A549 (cell line): ENCODE measurements around the gene NUP62. TPM values are rescaled to one million over a fixed set of nuclear protein-coding genes. Genes with fewer than 3 reads are reported as not detected.
A peak's percentile ranks its signal among the peaks of the same experiment; 100 is the strongest.

Experiments
- ATAC-seq, 2 experiments: fragments of 200-7000 bp in 1 of 2; fragments of >200 bp in 1 of 2; cut with Nextera tagmentation in 1 of 2; cut with Tn5 transposase in 1 of 2; 3 replicates each; pipeline versions ENCODE4 v1.8.0 to v1.9.1; 2018 to 2020; ENCODE audit warnings: mild to moderate bottlenecking in 1 of 2, moderate library complexity in 1 of 2
- CTCF ChIA-PET: fragments of 300-600 bp; sonication (Branson Sonifier 250); formaldehyde crosslinking; extraction: SDS; loops from one replicate; lab custom pipeline; 2021; ENCODE audit warnings: antibody characterized with exemption, inconsistent platforms; lab: Yijun Ruan, JAX
- POLR2A ChIA-PET: fragments of 350-600 bp; formaldehyde crosslinking; extraction: SDS; loops from one replicate; lab custom pipeline; 2021; ENCODE audit warnings: antibody characterized with exemption, inconsistent platforms; lab: Yijun Ruan, JAX
- DNase-seq, 2 experiments: peaks; one replicate each; pipeline versions ENCODE4 v3.0.0 to v3.0.0-alpha.2; 2011 to 2016; ENCODE audit warnings: low read depth in 1 of 2, low spot score in 1 of 2
- FAIRE-seq: peaks from 2 replicates; lab custom pipeline; 2011; peaks lifted over from hg19 to GRCh38; lab: Jason Lieb, UNC
- H3K27ac ChIP-seq, 2 experiments: fragments of >200 bp; sonication (Bioruptor Twin); formaldehyde crosslinking; 3 replicates each; pipeline ENCODE4 v1.5.1; 2016 to 2017
- H3K4me1 ChIP-seq: fragments of >200 bp; sonication (Bioruptor Twin); formaldehyde crosslinking; 3 replicates; pipeline ENCODE4 v1.6.1; 2016
- H3K4me2 ChIP-seq: fragments of >200 bp; sonication (Bioruptor Twin); formaldehyde crosslinking; 3 replicates; pipeline ENCODE4 v1.6.1; 2016
- H3K4me3 ChIP-seq: fragments of >200 bp; sonication (Bioruptor Twin); formaldehyde crosslinking; 3 replicates; pipeline ENCODE4 v1.5.1; 2016
- H3K9me3 ChIP-seq: fragments of >200 bp; sonication (Bioruptor Twin); formaldehyde crosslinking; 3 replicates; pipeline ENCODE4 v1.6.1; 2016
- BCL3 ChIP-seq: fragments of >200 bp; sonication (Bioruptor Twin); formaldehyde crosslinking; IDR thresholded peaks from 3 replicates; pipeline ENCODE4 v1.6.1; 2016
- CHD2 ChIP-seq: fragments of 150-350 bp; IDR thresholded peaks from 2 replicates; pipeline ENCODE4 v1.6.1; 2014; ENCODE audit warnings: low read length; ENCODE audit not compliant: partially characterized antibody
- CTCF ChIP-seq: fragments of >200 bp; sonication (Bioruptor Twin); formaldehyde crosslinking; IDR thresholded peaks from 3 replicates; pipeline ENCODE4 v1.5.1; 2016
- FOSL2 ChIP-seq, 2 experiments: fragments of 450-650 bp in 1 of 2; fragments of >200 bp in 1 of 2; sonication (Bioruptor Twin) in 1 of 2; formaldehyde crosslinking; IDR thresholded peaks; 2 replicates each; pipeline versions ENCODE4 v1.5.0 to v1.6.1; 2016 to 2020; ENCODE audit warnings: mild to moderate bottlenecking in 1 of 2, moderate library complexity in 1 of 2
- GATA3 ChIP-seq: IDR thresholded peaks from 2 replicates; pipeline ENCODE4 v1.6.1; 2012; ENCODE audit warnings: borderline replicate concordance
- HOXB5 ChIP-seq: fragments of 250-450 bp; sonication (Bioruptor Pico); IDR thresholded peaks from 2 replicates; pipeline ENCODE4 v1.5.0; 2020; ENCODE audit warnings: mild to moderate bottlenecking, moderate library complexity
- JUNB ChIP-seq: fragments of >200 bp; sonication (Bioruptor Twin); formaldehyde crosslinking; IDR thresholded peaks from 2 replicates; pipeline ENCODE4 v1.6.1; 2016
- KDM5A ChIP-seq: fragments of 200-600 bp; sonication (generic); IDR thresholded peaks from 2 replicates; pipeline ENCODE4 v1.6.1; 2016; ENCODE audit warnings: antibody characterized with exemption, mild to moderate bottlenecking
- PHF8 ChIP-seq: fragments of 200-600 bp; sonication (generic); IDR thresholded peaks from 2 replicates; pipeline ENCODE4 v1.6.1; 2016; ENCODE audit warnings: low read depth, mild to moderate bottlenecking, antibody characterized with exemption, moderate library complexity, borderline replicate concordance
- RARB ChIP-seq: fragments of 250-450 bp; sonication (Bioruptor Pico); IDR thresholded peaks from 2 replicates; pipeline ENCODE4 v1.8.0; 2021; ENCODE audit warnings: mild to moderate bottlenecking, moderate library complexity
- REST ChIP-seq: fragments of 200-600 bp; sonication (generic); IDR thresholded peaks from 2 replicates; pipeline ENCODE4 v1.6.1; 2016; ENCODE audit warnings: antibody characterized with exemption, mild to moderate bottlenecking, moderate library complexity
- RFX5 ChIP-seq: fragments of 450-650 bp; IDR thresholded peaks from 2 replicates; pipeline ENCODE4 v1.7.1; 2014; ENCODE audit warnings: antibody characterized with exemption, mild to moderate bottlenecking, moderate library complexity
- RNF2 ChIP-seq: fragments of 200-600 bp; sonication (generic); IDR thresholded peaks from 2 replicates; pipeline ENCODE4 v1.6.1; 2016; ENCODE audit warnings: low read depth, mild to moderate bottlenecking, antibody characterized with exemption, moderate library complexity, borderline replicate concordance
- SREBF2 ChIP-seq: fragments of 450-650 bp; IDR thresholded peaks from 2 replicates; pipeline ENCODE4 v1.6.1; 2014; ENCODE audit warnings: mild to moderate bottlenecking, moderate library complexity
- WGBS: methylation state at CpG from one replicate; pipeline ENCODE4 v1.1.6; 2017; ENCODE audit errors: missing lambda C conversion rate; 5-methylcytosine and 5-hydroxymethylcytosine counted together
- polyA plus RNA-seq, 4 experiments: library from polyadenylated mRNA; depleted of rRNA in 3 of 4; stranded (reverse); fragments of >200 nt; fragmentation: RNase III in 1 of 4; extraction: RNeasy Plus Mini Kit Qiagen cat#74134 plus additional on column Dnase treatment in 1 of 4; gene quantifications; 2 replicates in 3 of 4; 3 replicates in 1 of 4; pipeline ENCODE4 v1.2.3, GENCODE V29; 2011 to 2017
- TF ChIP-seq, protein P1 (sequence below): fragments of >200 bp; sonication (Bioruptor Twin); formaldehyde crosslinking; IDR thresholded peaks from 2 replicates; pipeline ENCODE4 v1.6.1; 2016
- TF ChIP-seq, protein P2 (sequence below): fragments of 150-350 bp; IDR thresholded peaks from 2 replicates; pipeline ENCODE4 v1.6.1; 2014; ENCODE audit warnings: low read depth, mild to moderate bottlenecking, low read length
- TF ChIP-seq, protein P3 (sequence below): IDR thresholded peaks from 2 replicates; pipeline ENCODE4 v1.6.1; 2012

Gene NUP62
- polyA plus RNA-seq, 2 of the 4 experiments (the other 2 are of a cell fraction) = 21.4 to 83.9 TPM

DNA sequence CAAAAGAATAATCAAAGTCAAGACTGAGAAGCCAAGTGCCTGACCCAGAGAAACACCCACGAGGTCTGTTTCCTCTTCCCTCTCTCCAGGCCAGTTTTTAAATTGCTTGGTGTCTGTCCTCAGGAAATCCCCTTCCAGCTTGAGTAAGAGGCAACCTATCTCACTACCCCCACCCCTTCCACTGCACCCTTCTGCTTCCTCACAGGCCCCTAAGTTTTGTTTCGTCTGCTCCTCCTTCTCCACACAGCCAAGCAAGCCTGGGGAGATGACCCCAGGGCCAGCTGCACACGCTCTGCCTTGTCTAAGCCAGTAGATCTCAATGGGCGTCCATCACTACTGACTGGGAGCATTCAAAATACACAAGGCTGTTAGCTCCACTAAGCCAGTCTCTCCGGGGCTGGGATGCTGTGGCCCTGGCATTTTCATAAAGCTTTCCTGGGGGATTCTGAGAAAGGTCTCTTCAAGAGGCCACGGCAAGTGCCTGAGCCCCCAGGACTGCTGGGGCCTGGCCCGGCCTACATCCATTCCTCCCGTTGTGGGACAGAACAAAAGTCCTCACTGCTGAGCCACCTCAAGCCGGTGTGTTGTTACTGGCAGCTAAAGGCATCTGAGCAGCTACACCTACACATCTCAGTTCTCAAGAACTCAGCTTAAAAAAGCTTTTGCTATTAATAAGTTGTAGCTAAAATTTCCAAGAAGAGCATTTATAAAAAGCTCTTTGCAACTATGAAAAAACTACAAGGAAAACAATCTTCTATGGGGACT, 17.7 kb downstream of the NUP62 start:
- FAIRE-seq (no peak), ATAC-seq (no peak), DNase-seq (no peak)
- no peaks in the 10 kb centered on the region for H3K9me3 ChIP-seq
- ChIA-PET CTCF (interaction anchor here (0.8 to 2.8 kb wide), 10 partner anchors 8 to 225 kb away, joined by 3 to 12 read pairs (median 3); partner anchors contain the start of genes ATF5 and NUP62), POLR2A (interaction anchor here (2.0 kb wide), 1 partner anchor 18 kb away, joined by 9 read pairs; the partner anchor contains the start of genes ATF5 and NUP62)
- 82% methylated on average over 9 of the region's 9 CpGs for whole genome bisulfite sequencing
- TF ChIP-seq RFX5 (no peak), RNF2 (no peak)
- TF ChIP-seq, all 56 proteins: peak for 0
- Histone ChIP-seq H3K4me1 (no peaks in the 10 kb centered on the region), H3K4me3 (no peak overlapping the region), H3K27ac (0 out of 6 replicates have a peak overlapping the region, but pooled peaks of 1 of the 2 experiments have one; percentile 2), H3K4me2 (no peak overlapping the region)

GRCh38 chr19:49910179-49910578, 19.1 kb downstream of the NUP62 start:
- FAIRE-seq = no peak
- H3K4me1 ChIP-seq = no peaks in the 10 kb centered on the region
- H3K27ac ChIP-seq = no peak overlapping the region
- H3K4me3 ChIP-seq = no peak overlapping the region
- CTCF ChIA-PET = interaction anchor here (1.8 to 2.4 kb wide), 4 partner anchors 16 to 28 kb away, joined by 6 to 14 read pairs (median 11); no protein-coding TSS in a partner anchor
- TF ChIP-seq PHF8 (no peak), BCL3 (no peak), GATA3 (no peak), FOSL2 (IDR thresholded peaks at IDR 0.05) (no peak), FOSL2 (CRISPR knock-in tag; IDR thresholded peaks at IDR 0.05) (no peak), REST (no peak), SREBF2 (no peak), CHD2 (no peak), CTCF (no peak), JUNB (no peak), RARB (no peak), HOXB5 (CRISPR knock-in tag) (no peak), KDM5A (no peak)
- TF ChIP-seq, protein P1, sequence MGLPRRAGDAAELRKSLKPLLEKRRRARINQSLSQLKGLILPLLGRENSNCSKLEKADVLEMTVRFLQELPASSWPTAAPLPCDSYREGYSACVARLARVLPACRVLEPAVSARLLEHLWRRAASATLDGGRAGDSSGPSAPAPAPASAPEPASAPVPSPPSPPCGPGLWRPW = no peak
- TF ChIP-seq, protein P2, sequence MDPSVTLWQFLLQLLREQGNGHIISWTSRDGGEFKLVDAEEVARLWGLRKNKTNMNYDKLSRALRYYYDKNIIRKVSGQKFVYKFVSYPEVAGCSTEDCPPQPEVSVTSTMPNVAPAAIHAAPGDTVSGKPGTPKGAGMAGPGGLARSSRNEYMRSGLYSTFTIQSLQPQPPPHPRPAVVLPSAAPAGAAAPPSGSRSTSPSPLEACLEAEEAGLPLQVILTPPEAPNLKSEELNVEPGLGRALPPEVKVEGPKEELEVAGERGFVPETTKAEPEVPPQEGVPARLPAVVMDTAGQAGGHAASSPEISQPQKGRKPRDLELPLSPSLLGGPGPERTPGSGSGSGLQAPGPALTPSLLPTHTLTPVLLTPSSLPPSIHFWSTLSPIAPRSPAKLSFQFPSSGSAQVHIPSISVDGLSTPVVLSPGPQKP = no peak
- TF ChIP-seq, protein P3, sequence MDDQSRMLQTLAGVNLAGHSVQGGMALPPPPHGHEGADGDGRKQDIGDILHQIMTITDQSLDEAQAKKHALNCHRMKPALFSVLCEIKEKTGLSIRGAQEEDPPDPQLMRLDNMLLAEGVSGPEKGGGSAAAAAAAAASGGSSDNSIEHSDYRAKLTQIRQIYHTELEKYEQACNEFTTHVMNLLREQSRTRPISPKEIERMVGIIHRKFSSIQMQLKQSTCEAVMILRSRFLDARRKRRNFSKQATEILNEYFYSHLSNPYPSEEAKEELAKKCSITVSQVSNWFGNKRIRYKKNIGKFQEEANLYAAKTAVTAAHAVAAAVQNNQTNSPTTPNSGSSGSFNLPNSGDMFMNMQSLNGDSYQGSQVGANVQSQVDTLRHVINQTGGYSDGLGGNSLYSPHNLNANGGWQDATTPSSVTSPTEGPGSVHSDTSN = no peak
- no peaks in the 10 kb centered on the region for H3K9me3 ChIP-seq
- 95% methylated on average over 4 of the region's 5 CpGs for WGBS
- no peak for DNase-seq
- H3K4me2 ChIP-seq = no peak overlapping the region
- POLR2A ChIA-PET = no interaction called here
- ATAC-seq = no peak; a peak in 2 of 6 replicates
